Endothelial cell (in vitro differentiated cells): Measurements from ENCODE around the gene ADPRS. TPM values are rescaled to one million over a fixed set of nuclear protein-coding genes. Genes with fewer than 3 reads are reported as not detected.
A peak's percentile ranks its signal among the peaks of the same experiment; 100 is the strongest.

ENCODE experiments used
- DNase-seq: peaks from one replicate; pipeline ENCODE4 v3.0.0; 2021; ENCODE audit warnings: low spot score
- H3K27ac Mint-ChIP-seq: one replicate; pipeline ENCODE4 v1.8.0; 2021; ENCODE audit warnings: mixed read lengths, inconsistent platforms; ENCODE audit not compliant: unreplicated experiment
- H3K27me3 Mint-ChIP-seq: one replicate; pipeline ENCODE4 v1.8.0; 2021; ENCODE audit warnings: mild to moderate bottlenecking, moderate library complexity, mixed read lengths, inconsistent platforms; ENCODE audit not compliant: unreplicated experiment
- H3K36me3 Mint-ChIP-seq: one replicate; pipeline ENCODE4 v1.8.0; 2021; ENCODE audit warnings: mild to moderate bottlenecking, low read depth, mixed read lengths, inconsistent platforms; ENCODE audit not compliant: unreplicated experiment
- H3K4me1 Mint-ChIP-seq: one replicate; pipeline ENCODE4 v1.8.0; 2021; ENCODE audit warnings: mild to moderate bottlenecking, mixed read lengths, inconsistent platforms; ENCODE audit not compliant: unreplicated experiment
- H3K4me3 Mint-ChIP-seq: one replicate; pipeline ENCODE4 v1.8.0; 2021; ENCODE audit warnings: mild to moderate bottlenecking, mixed read lengths, inconsistent platforms; ENCODE audit not compliant: unreplicated experiment
- H3K9me3 Mint-ChIP-seq: one replicate; pipeline ENCODE4 v1.8.0; 2021; ENCODE audit warnings: mixed read lengths, inconsistent platforms; ENCODE audit not compliant: unreplicated experiment
- CTCF ChIP-seq: fragments of 200-600 bp; sonication (generic); IDR thresholded peaks from one replicate; pipeline ENCODE4 v1.5.0; 2021; ENCODE audit warnings: antibody characterized with exemption; ENCODE audit not compliant: unreplicated experiment
- long read RNA-seq: library from polyadenylated mRNA; unstranded; transcript quantifications from one replicate; pipeline ENCODE4 v2.0.0, GENCODE V29; 2020; ENCODE audit not compliant: unreplicated experiment
- total RNA-seq: library from RNA; stranded (reverse); fragmentation: NEBNext Ultra II Directional; extraction: Animal tissue kit (Norgen Biotek cat#: 25700); gene quantifications from one replicate; pipeline ENCODE4 v1.2.1, GENCODE V29; 2021; ENCODE audit not compliant: unreplicated experiment

Gene ADPRS, protein sequence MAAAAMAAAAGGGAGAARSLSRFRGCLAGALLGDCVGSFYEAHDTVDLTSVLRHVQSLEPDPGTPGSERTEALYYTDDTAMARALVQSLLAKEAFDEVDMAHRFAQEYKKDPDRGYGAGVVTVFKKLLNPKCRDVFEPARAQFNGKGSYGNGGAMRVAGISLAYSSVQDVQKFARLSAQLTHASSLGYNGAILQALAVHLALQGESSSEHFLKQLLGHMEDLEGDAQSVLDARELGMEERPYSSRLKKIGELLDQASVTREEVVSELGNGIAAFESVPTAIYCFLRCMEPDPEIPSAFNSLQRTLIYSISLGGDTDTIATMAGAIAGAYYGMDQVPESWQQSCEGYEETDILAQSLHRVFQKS
- 24.2 TPM for total RNA-seq
- long read RNA-seq, transcript ADPRHL2-201 (6 exons, 1,668 nt) = major isoform, 46 of 48 reads
- long read RNA-seq, partial matches to known transcripts = 1 of 48 reads
- long read RNA-seq, other reads (novel, unspliced or antisense) = 1 of 48 reads

- peak within 1 kb of the TSS; percentile 91 for H3K27ac Mint-ChIP-seq
- H3K4me1 Mint-ChIP-seq = peaks cover 10% of the 10 kb centered on the region
Observed at GRCh38 chr1:36088577-36089392, at the start of gene ADPRS. Gene ADPRS (plus strand): TSS chr1:36088892. CDS start chr1:36088905, 13 bp downstream.

DNA sequence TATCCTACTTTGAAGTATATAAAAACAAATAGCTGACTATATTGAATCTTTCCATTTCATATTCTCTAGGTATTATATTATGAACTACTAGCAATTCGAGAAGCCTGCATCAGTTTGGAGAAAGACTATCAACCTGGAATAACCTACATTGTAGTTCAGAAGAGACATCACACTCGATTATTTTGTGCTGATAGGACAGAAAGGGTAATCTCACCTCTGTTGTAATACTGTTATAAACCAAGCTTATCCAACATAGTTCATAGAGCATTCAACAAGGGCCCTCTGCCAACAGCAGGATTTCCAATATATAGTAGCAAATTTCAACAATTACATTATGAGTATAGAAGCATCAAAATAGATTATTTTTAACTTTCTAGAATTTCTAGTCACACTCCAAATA lies 48.5 kb upstream of the ADPRS start:
- no peak for TF ChIP-seq CTCF
- Mint-ChIP-seq H3K4me3 (no peak overlapping the region), H3K4me1 (no peaks in the 10 kb centered on the region), H3K27ac (no peak overlapping the region), H3K36me3 (peaks cover 9% of the 10 kb centered on the region), H3K27me3 (no peaks in the 10 kb centered on the region), H3K9me3 (no peaks in the 10 kb centered on the region)
- DNase-seq = no peak

More at GRCh38 chr1:36088577-36089392, at the start of gene ADPRS:
- Mint-ChIP-seq H3K9me3 (no peaks in the 10 kb centered on the region), H3K27me3 (peaks cover 18% of the 10 kb centered on the region), H3K4me3 (peak within 1 kb of the TSS; percentile 98), H3K36me3 (peaks cover 10% of the 10 kb centered on the region)
- peak; percentile 93 for DNase-seq
- peak; percentile 96 for TF ChIP-seq CTCF

DNA sequence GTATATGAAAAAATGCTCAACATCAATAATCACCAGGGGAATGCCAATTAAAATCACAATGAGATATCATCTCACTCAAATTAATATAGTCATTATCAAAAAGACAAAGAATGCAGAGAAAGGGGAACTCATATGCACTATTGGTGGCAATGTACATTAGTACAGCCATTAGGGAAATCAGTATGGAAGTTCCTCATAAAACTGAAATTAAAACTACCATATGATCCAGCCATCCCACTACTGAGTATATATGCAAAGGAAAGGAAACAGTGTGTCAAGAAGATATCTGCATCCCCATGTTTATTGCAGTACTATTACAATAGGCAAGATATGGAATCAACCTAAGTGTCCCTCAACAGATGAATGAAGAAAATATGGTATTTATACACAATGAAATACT lies 36.9 kb upstream of the ADPRS start:
- peaks cover 8% of the 10 kb centered on the region for H3K36me3 Mint-ChIP-seq
- H3K27me3 Mint-ChIP-seq = no peaks in the 10 kb centered on the region
- H3K4me1 Mint-ChIP-seq = no peaks in the 10 kb centered on the region
- TF ChIP-seq CTCF = no peak
- H3K27ac Mint-ChIP-seq = no peak overlapping the region
- H3K4me3 Mint-ChIP-seq = no peak overlapping the region
- DNase-seq = no peak
- H3K9me3 Mint-ChIP-seq = no peaks in the 10 kb centered on the region

- no peaks in the 10 kb centered on the region for H3K9me3 Mint-ChIP-seq
- no peaks in the 10 kb centered on the region for H3K4me1 Mint-ChIP-seq
- peaks cover 2% of the 10 kb centered on the region for H3K36me3 Mint-ChIP-seq
- no peak for TF ChIP-seq CTCF
- no peak overlapping the region for H3K4me3 Mint-ChIP-seq
- H3K27me3 Mint-ChIP-seq = no peaks in the 10 kb centered on the region
- DNase-seq = no peak
- no peak overlapping the region for H3K27ac Mint-ChIP-seq
Observed at GRCh38 chr1:36053978-36054377, 34.7 kb upstream of the ADPRS start.
